Measurements from ENCODE around the gene IQGAP2.
"Not testable (repeated sequence)": the region's sequence is repeated elsewhere in the genome, so short reads cannot be mapped to it uniquely, and the experiment has no call there.

IQGAP2 gene, protein sequence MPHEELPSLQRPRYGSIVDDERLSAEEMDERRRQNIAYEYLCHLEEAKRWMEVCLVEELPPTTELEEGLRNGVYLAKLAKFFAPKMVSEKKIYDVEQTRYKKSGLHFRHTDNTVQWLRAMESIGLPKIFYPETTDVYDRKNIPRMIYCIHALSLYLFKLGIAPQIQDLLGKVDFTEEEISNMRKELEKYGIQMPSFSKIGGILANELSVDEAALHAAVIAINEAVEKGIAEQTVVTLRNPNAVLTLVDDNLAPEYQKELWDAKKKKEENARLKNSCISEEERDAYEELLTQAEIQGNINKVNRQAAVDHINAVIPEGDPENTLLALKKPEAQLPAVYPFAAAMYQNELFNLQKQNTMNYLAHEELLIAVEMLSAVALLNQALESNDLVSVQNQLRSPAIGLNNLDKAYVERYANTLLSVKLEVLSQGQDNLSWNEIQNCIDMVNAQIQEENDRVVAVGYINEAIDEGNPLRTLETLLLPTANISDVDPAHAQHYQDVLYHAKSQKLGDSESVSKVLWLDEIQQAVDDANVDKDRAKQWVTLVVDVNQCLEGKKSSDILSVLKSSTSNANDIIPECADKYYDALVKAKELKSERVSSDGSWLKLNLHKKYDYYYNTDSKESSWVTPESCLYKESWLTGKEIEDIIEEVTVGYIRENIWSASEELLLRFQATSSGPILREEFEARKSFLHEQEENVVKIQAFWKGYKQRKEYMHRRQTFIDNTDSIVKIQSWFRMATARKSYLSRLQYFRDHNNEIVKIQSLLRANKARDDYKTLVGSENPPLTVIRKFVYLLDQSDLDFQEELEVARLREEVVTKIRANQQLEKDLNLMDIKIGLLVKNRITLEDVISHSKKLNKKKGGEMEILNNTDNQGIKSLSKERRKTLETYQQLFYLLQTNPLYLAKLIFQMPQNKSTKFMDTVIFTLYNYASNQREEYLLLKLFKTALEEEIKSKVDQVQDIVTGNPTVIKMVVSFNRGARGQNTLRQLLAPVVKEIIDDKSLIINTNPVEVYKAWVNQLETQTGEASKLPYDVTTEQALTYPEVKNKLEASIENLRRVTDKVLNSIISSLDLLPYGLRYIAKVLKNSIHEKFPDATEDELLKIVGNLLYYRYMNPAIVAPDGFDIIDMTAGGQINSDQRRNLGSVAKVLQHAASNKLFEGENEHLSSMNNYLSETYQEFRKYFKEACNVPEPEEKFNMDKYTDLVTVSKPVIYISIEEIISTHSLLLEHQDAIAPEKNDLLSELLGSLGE (N-terminal part only)

DNA sequence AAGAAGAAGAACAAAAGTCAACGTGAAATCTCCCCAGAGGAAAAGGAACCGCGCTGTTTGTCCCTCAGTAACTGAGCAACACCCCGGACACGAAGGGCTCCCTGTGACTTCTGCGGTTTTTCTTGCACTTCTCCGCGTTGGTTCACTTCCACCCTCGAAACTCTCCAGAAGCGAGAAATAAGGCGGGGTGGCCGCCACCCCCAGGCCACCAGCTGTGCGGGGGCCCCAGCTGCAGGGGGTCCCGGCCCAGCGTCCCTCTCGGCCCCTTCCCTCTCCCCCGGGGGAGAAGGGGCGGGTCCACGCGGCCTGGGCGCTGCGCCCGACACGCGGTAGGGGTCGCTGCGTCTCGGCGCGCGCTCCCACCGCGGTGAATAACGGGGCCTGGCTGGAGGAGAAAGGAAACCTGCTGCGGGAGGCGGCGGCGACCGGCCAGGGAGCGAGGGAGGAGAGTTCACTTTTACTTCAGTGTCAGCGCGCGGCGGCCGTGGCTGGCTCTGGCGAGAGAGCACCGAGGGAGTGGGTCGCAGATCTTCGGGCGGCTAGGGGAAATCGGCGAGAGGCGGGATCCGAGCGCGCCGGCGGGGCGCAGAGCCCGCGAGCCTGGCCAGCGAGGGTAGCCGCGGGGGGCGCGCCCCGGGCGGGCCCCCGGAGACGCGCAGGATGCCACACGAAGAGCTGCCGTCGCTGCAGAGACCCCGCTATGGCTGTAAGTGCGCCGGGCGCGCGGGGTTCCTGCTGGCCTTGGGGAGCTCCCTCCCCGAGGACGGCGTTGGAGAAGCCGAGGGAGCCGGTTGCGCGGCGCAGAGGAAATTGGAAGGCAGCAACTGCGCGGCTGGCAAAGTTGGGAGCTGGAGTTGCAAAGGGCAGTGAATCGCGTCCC lies at the start of gene IQGAP2:
Gene IQGAP2, plus strand, starts transcription at position 400 of the 880 bp plus-strand sequence. Its CDS starts 261 bp downstream, at position 661.
- DNase-seq (ENCODE audit: insufficient read length, low spot score), result peak; percentile 62
- FAIRE-seq, result peak; percentile 98

DNA sequence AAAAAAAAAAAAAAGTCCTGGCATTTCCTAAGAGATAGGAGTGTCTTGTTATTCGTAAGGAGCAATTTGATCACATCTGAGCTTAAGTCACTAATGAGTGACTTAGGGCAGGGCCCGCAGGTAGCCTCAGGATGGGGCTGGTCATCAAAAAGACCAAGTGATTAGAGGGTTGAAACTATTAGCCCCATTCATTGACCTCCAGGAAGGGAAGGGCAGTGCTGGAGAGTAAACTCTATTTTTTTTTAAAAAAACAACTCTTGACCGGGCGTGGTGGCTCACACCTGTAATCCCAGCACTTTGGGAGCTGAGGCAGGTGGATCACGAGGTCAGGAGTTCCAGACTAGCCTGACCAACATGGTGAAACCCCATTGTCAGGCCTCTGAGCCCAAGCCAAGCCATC lies 46.2 kb upstream of the IQGAP2 start:
- FAIRE-seq, result no peak
- no peak for DNase-seq (ENCODE audit: insufficient read length, low spot score)

DNA sequence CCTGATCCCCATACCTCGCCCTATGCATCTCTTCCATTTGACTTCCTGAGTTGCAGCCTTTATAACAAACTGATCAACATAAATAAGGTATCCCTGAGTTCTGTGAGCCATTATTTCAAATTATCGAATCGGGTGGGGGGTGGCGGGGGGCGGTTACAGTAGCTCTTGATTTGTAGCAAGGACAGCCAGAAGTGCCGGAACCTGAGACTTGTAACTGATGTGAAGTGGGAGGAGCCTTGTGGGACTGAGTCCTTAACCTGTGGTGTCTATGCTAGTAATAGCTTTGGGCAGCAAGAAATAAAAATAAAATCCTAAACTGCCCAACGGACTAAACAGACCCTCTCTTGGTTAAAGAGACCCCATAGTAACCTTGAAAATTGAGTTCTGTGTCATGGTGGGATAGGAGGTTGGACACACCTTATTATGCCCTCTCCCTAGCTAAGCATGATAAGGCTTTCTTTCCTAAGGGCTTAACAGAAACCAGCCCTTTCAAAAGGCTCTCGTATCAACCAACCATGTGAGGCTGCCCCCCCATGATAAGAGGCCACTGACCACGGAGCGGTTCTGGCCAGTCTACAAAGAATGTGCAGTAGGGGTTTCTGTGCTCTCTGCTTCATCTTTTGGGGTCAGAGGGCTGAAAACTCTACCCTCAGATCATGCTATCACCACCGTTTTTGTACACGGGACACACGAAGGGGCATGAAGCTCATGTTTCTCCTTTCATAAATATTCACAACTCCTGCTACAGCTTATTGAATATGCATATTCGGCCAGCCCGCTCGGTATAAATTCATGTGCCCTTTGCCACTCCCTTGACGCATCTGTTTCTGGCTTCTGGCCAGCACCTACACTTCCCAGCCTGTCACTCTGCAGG lies 39.5 kb upstream of the IQGAP2 start:
- FAIRE-seq (no peak), DNase-seq (ENCODE audit: insufficient read length, low spot score) (no peak)

DNA sequence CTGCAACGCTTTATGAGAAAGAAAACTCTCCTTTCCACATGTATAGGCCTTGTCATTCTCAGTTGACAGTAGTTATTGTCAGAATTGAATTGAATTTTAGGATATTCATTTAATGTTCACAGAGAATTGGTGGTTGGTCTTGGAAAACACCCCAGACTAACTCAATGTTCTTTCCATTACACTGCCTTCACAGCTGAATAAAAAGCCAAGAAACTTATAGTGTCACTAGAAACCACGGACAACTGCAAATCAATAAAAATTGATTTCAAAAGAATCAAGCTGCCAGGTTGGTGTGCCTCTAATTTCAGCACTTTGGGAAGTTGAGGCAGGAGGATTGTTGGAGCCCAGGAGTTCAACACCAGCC lies 38.9 kb upstream of the IQGAP2 start:
- FAIRE-seq, result no peak
- DNase-seq (ENCODE audit: insufficient read length, low spot score), result no peak

DNA sequence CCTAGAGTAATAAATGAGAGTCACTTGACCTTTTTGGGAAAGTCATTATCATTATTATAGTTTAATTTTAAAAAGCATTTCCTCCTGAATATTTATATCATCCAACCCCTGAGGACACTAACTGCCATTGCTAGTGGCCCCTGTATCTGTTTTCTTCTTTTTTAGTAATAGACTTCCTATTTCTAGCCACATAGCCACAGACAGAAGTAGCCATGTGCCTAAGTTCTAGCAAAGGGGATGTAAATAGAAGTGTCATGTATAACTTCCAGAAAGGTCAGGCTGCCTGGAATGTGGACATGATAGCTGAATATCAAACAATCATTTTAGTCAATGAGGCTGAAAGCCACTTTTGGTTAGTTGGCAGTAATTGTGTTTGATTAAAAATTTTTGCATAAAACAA lies 37.5 kb upstream of the IQGAP2 start:
- FAIRE-seq (no peak), DNase-seq (ENCODE audit: insufficient read length, low spot score) (no peak)

- no peak for FAIRE-seq
Measured at GRCh38 chr5:76366596-76366995, 36.5 kb upstream of the IQGAP2 start.

GRCh38 chr5:76367623-76368371 lies 35.3 kb upstream of the IQGAP2 start:
- DNase-seq (ENCODE audit: insufficient read length, low spot score), result no peak
- peak; percentile 37 for FAIRE-seq

More at GRCh38 chr5:76366596-76366995, 36.5 kb upstream of the IQGAP2 start:
- DNase-seq (ENCODE audit: insufficient read length, low spot score), result no peak

- DNase-seq (ENCODE audit: insufficient read length, low spot score) (no peak), FAIRE-seq (no peak)
Measured at GRCh38 chr5:76368941-76369340, 34.1 kb upstream of the IQGAP2 start.

DNA sequence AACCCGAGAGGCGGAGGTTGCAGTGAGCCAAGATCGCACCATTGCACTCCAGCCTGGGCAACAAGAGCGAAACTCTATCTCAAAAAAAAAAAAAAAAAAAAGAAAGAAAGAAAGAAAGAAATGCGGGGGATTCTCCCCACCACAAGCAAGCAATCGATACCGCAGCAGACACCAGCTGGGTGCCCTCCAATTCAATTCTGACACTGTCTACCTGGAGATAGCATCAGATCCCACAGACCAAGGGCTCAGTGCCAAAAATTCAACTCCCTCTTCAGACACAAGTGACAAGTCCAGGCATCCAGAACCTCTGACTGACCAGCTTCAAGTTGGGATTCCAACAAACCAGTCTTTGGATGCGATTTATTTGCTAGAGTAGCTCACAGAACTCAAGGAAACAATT lies 33.4 kb upstream of the IQGAP2 start:
- FAIRE-seq; DNase-seq (ENCODE audit: insufficient read length, low spot score): not testable (repeated sequence)

- no peak for DNase-seq (ENCODE audit: insufficient read length, low spot score)
- FAIRE-seq, result no peak
Measured at GRCh38 chr5:76371960-76372322, 31.1 kb upstream of the IQGAP2 start.

GRCh38 chr5:76372323-76373054 lies 30.6 kb upstream of the IQGAP2 start:
- DNase-seq (ENCODE audit: insufficient read length, low spot score) (no peak), FAIRE-seq (no peak)

DNA sequence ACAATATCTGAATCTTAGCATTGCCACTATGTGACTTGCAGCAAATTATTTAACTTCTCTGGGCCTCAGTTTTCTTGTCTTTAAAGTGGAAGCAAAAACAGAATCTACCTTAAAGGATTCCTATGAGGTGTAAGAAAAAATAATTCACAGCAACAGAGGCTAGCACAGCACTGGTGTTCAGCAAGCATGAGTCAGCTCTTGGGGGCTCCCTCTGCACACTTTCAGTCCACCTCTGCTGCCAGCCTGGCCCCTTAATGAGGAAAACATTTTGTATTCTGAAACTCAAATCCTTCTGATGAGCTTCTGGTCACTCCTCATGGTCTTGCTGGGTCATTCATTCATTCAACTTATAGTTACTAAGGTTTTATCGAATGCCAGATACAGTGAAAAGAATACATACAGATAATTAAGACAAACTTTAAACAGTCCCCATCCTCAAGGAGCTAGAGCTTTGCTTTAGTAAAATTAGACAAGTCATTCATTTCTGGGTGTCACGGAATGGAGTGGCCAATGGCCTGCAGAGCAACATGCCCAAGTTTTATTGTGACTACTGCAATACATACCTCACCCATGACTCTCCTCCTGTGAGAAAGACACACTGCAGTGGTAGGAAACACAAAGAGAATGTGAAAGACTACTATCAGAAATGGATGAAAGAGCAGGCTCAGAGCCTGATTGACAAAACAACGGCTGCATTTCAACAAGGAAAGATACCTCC lies 26.8 kb upstream of the IQGAP2 start:
- DNase-seq (ENCODE audit: insufficient read length, low spot score) (no peak), FAIRE-seq (no peak)

DNA sequence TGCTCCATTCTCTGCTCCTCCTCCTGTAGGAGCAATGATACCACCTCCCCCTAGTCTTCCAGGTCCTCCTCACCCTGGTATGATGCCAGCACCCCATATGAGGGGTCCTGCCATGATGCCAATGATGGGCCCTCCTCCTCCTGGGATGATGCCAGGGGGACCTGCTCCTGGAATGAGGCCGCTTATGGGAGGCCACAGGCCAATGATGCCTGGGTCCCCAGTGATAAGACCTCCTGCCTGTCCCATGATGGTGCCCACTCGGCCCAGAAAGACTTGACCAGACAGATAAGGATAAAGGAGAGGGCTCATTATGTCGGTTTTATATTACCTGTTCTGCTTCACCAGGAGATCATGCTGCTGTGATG lies 26.2 kb upstream of the IQGAP2 start:
- no peak for FAIRE-seq
- DNase-seq (ENCODE audit: insufficient read length, low spot score), result no peak

GRCh38 chr5:76378355-76378754 lies 24.7 kb upstream of the IQGAP2 start:
- FAIRE-seq (no peak), DNase-seq (ENCODE audit: insufficient read length, low spot score) (no peak)

DNA sequence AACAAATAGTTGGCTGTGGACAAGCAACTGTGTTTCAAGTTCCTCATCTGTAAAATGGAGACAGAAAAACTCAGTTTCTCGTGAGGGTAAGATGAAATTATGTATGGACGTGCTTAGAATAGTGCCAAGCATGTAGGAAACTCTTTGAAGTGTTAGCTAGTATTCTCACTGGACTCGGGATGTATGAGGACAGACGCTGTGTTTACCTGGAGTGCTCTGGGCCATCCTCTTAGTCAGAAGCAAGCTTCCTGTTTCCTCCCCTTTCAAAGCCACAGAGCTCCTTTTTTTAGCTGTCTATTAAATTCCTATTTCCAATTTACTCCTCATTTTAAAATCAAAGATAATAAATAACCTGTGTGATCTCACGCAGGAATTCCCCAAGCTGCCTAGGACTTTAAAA lies 23.8 kb upstream of the IQGAP2 start:
- DNase-seq (ENCODE audit: insufficient read length, low spot score) (no peak), FAIRE-seq (peak; percentile 72)

DNA sequence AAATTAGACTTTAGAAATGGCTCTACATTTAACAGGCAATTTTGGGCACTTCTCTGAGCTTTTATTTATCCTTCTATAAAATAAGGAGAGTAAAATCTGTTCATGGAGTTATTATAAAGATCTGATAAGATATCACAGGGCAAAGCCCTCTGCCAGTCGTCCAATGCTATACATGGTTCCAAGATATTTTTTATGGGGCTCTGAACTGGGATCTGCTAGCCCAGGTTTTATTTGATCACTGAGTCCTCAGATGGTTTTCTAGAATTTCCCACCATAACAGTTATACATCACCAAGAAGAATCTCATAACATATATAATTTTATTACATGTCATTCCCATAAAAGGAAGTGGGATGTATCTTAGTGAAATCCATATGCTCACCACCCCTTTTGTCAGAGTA lies 23.2 kb upstream of the IQGAP2 start:
- no peak for FAIRE-seq

GRCh38 chr5:76380346-76381066 lies 22.6 kb upstream of the IQGAP2 start:
- DNase-seq (ENCODE audit: insufficient read length, low spot score) (no peak), FAIRE-seq (no peak)

More for the DNA sequence above, 23.2 kb upstream of the IQGAP2 start:
- no peak for DNase-seq (ENCODE audit: insufficient read length, low spot score)
